Prostate gland (tissue), 2 donors: Measurements from ENCODE around the gene PTPRD.

Experiments
- CTCF ChIP-seq, 4 experiments: fragments of 200-600 bp in 2 of 4; fragments of 450-650 bp in 2 of 4; sonication (generic) in 2 of 4; IDR thresholded peaks; 1 replicate in 3 of 4; 2 replicates in 1 of 4; pipeline ENCODE4 v1.5.1; 2016 to 2019; ENCODE audit warnings: antibody characterized with exemption in 4 of 4, mild to moderate bottlenecking in 2 of 4, moderate library complexity in 2 of 4
- POLR2A ChIP-seq: fragments of 450-650 bp; IDR thresholded peaks from one replicate; pipeline ENCODE4 v1.6.1; 2016; ENCODE audit warnings: antibody characterized with exemption, mild to moderate bottlenecking
- POLR2AphosphoS5 ChIP-seq: sonication (generic); formaldehyde crosslinking; IDR thresholded peaks from one replicate; pipeline ENCODE4 v1.6.1; 2017; ENCODE audit warnings: antibody characterized with exemption

- TF ChIP-seq POLR2A (no peak), CTCF (IDR thresholded peaks at IDR 0.05) (no peak), POLR2AphosphoS5 (no peak)
These were observed 1666.3 kb downstream of the PTPRD start for GRCh38 chr9:8946461-8946860.
